Measurements from ENCODE around the gene CX3CL1. TPM values are rescaled to one million over a fixed set of nuclear protein-coding genes. Genes with fewer than 3 reads are reported as not detected.
"Not testable (repeated sequence)": the region's sequence is repeated elsewhere in the genome, so short reads cannot be mapped to it uniquely, and the experiment has no call there.

Gene CX3CL1
- total RNA-seq: not detected

DNA sequence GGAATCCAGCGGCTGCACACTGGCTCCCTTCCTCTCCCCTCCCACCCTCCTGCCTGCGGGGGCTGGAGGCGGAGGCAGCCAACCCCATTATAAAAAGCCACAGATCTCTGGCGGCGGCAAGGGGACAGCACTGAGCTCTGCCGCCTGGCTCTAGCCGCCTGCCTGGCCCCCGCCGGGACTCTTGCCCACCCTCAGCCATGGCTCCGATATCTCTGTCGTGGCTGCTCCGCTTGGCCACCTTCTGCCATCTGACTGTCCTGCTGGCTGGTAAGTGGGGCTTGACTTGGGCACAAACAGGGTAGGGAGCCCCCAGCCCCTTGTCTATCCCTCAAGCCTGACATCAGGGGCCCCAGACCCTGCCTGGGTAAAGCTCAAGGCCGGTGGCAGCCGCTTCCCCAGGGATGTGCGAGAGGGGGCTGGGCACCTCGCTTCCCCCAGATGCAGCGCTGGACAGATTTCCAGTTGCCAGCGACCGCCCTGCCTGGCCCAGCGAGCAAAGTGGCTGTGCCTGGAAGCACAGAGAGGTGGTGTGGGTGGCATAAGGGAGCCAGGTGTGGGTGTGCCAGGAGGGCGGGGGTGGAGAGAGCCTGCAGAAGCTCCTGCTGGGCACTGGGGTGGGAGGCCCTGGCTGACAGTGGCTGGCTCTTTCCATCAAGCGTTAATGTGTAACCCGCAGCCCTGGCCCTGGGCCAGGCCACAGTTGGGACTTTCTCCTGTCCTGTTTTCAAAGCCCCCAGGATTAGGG is at the start of gene CX3CL1:
CX3CL1 (plus strand) TSS at position 119 of the 745 bp plus-strand sequence; CDS start at position 198, 79 bp downstream.
- Mint-ChIP-seq H3K4me3 (no peak within 1 kb of the TSS), H3K4me1 (ENCODE audit: low read depth) (peaks cover 9% of the 10 kb centered on the region), H3K27me3 (peaks cover 5% of the 10 kb centered on the region), H3K36me3 (no peaks in the 10 kb centered on the region), H3K27ac (no peak within 1 kb of the TSS), H3K9me3 (no peaks in the 10 kb centered on the region)
- ChIA-PET CTCF (interaction anchor here (1.4 kb wide), 1 partner anchor 44 kb away, joined by 5 read pairs; no protein-coding TSS in a partner anchor), POLR2A (no interaction called here)
- no peak for DNase-seq
- intact Hi-C loops (cut with micrococcal nuclease): no loop called here

DNA sequence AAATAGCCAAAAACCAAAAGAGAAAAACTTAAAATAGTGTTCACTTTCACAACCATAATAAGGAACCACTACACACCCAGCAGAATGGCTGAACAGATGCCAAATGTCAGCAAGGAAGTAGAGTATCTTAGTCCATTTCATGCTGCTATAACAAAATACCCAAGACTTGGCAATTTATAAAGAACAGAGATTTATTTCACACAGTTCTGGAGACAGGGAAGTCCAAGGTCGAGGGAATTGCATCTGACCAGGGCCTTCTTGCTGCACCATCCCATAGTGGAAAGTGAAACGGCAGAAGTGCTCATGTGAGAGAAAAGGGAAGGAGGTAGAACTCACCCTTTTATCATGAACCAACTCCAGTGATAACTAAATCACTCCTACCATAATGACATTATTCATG is 47.5 kb upstream of the CX3CL1 start:
- Mint-ChIP-seq H3K4me1 (ENCODE audit: low read depth) (peaks cover under 1% of the 10 kb centered on the region), H3K36me3 (no peaks in the 10 kb centered on the region), H3K27ac (no peak overlapping the region), H3K4me3 (no peak overlapping the region), H3K27me3 (no peaks in the 10 kb centered on the region), H3K9me3 (peaks cover 3% of the 10 kb centered on the region)
- CTCF ChIA-PET: no interaction called here
- no peak for DNase-seq
- intact Hi-C loops (cut with micrococcal nuclease): no loop called here
- POLR2A ChIA-PET: no interaction called here

DNA sequence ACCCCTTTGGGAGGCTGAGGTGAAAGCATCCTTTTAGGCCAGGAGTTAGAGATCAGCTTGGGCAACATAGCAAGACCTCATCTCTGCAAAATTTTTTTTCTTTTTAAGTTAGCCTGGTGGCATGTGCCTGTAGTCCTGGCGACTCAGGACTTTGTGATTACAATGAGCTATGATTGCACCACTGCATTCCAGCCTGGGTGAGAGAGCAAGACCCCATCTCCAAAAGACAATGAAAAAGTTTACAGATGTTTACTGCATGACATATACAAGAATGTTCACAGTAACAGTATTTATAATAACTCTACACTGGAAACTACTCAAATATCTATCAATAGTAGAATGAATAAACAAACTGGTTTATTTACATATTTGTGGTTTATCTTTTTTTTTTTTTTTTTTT is 46.8 kb upstream of the CX3CL1 start:
- Mint-ChIP-seq H3K4me1 (ENCODE audit: low read depth) (peaks cover 3% of the 10 kb centered on the region), H3K36me3 (no peaks in the 10 kb centered on the region), H3K27me3 (no peaks in the 10 kb centered on the region), H3K9me3 (peaks cover 3% of the 10 kb centered on the region), H3K27ac (no peak overlapping the region), H3K4me3 (no peak overlapping the region)
- intact Hi-C loops (cut with micrococcal nuclease): no loop called here
- ChIA-PET POLR2A (no interaction called here), CTCF (no interaction called here)
- no peak for DNase-seq

DNA sequence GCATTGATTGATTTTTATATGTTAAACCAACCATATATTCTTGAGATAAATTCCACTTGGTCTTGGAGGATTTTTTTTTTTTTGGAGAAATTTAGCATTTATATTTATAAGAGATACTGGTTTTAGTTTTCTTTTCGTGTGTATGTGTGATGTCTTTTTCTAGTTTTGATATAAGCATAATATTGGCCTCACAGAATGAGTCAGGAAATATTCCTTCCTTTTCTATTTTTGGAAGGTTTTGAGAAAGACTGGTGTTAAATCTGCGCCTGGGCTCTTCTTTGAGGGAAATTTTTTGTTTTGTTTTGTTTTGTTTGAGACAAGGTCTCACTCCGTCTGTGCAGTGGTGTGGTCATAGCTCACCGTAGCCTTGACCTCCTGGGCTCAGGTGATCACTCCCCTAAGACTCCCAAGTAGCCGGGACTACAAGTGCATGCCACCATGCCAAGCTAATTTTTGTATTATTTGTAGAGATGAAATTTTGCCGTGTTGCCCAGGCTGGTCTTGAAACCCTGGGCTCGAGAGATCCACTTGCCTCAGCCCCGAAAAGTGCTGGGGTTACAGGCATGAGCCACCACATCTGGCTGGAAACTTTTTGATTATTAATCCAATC is 42.5 kb upstream of the CX3CL1 start:
- Mint-ChIP-seq H3K27ac (no peak overlapping the region), H3K4me3 (no peak overlapping the region), H3K36me3 (no peaks in the 10 kb centered on the region), H3K9me3 (peaks cover 10% of the 10 kb centered on the region), H3K4me1 (ENCODE audit: low read depth) (peaks cover 3% of the 10 kb centered on the region), H3K27me3 (peaks cover 4% of the 10 kb centered on the region)
- CTCF ChIA-PET: no interaction called here
- POLR2A ChIA-PET: no interaction called here
- intact Hi-C loops (cut with micrococcal nuclease): no loop called here
- DNase-seq: no peak

DNA sequence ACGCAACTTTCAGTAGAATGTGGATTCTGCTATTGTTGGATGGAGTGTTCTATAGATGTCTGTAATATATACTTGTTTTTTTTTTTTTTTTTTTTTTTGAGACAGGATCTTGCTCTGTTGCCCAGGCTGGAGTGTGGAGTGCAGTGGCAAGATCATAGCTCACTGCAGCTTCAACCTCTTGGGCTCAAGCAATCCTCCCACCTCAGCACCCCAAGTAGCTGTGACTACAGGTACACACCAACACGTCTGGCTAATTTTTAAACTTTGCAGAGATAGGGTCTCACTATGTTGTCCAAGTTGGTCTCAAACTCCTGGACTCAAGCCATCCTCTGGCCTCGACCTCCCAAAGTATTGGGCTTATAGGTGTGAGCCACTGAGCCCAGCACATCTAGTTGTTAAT is 40.9 kb upstream of the CX3CL1 start:
- Mint-ChIP-seq H3K4me1 (ENCODE audit: low read depth) (peaks cover 3% of the 10 kb centered on the region), H3K4me3 (no peak overlapping the region), H3K9me3 (peaks cover 10% of the 10 kb centered on the region), H3K36me3 (no peaks in the 10 kb centered on the region), H3K27me3 (peaks cover 7% of the 10 kb centered on the region), H3K27ac (no peak overlapping the region)
- ChIA-PET CTCF (interaction anchor here (2.4 kb wide), 1 partner anchor 85 kb away, joined by 6 read pairs; no protein-coding TSS in a partner anchor), POLR2A (no interaction called here)
- intact Hi-C loops (cut with micrococcal nuclease): no loop called here
- DNase-seq: no peak

DNA sequence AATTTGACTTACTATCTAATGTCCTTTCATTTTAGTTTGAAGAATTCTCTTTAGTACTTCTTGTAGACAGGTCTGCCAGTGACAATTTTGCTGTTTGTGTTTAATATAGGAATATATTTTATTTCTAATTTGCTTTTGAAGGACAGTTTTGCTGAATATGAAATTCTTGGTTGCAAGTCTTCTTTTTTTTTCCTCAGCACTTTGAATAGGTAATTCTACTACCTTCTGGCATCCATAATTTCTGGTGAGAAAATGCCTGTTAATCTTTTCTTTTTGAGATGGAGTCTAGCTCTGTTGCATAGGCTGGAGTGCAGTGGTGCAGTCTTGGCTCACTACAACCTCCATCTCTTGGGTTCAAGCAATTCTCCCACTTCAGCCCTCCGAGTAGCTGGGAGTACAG is 38.9 kb upstream of the CX3CL1 start:
- ChIA-PET CTCF (no interaction called here), POLR2A (no interaction called here)
- intact Hi-C loops (cut with micrococcal nuclease): no loop called here
- Mint-ChIP-seq H3K36me3 (no peaks in the 10 kb centered on the region), H3K4me1 (ENCODE audit: low read depth) (peaks cover 3% of the 10 kb centered on the region), H3K9me3 (peaks cover 8% of the 10 kb centered on the region), H3K4me3 (no peak overlapping the region), H3K27me3 (peaks cover 7% of the 10 kb centered on the region), H3K27ac (no peak overlapping the region)
- no peak for DNase-seq

DNA sequence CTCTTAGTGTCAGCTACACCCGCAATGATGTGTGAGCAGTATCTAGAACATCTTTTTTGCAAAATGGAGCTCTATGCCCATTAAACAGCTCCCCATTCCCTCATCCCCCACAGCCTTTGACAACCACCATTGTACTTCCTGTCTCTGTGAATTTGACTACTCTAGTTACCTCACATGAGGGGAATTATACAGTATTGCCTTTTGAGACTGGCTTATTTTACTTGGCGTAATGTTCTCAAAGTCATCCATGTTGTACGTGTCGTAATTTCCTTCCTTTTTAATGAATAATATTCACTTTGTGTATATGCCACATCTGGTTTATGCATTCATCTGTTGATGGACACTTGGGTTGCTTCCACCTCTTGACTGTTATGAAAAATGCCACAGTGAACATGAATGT is 36.9 kb upstream of the CX3CL1 start:
- intact Hi-C loops (cut with micrococcal nuclease): no loop called here
- CTCF ChIA-PET: no interaction called here

DNA sequence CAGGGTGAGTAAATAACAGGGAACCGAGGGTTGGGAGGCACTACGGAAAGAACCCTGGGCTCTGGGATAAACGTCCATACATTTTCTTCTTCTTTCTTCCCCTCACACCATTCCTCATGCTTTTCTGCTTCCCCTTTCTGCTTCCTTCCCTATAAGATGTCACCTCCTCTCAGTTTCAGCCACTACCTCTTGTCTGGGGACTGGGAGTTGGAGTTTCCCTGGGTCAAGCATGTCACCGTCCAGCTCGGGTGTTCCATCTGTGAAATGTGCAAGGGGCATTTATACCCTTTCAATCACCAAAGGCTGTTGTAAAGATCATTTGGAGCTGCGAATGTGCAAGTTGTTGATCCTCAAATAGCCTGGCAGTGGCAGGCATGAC is 31.2 kb upstream of the CX3CL1 start:
- no peak overlapping the region for H3K4me3 Mint-ChIP-seq
- DNase-seq: no peak
- ChIA-PET CTCF (no interaction called here), POLR2A (no interaction called here)
- intact Hi-C loops (cut with micrococcal nuclease): no loop called here
- H3K36me3 Mint-ChIP-seq: no peaks in the 10 kb centered on the region
- H3K27me3 Mint-ChIP-seq: peaks cover 26% of the 10 kb centered on the region
- H3K9me3 Mint-ChIP-seq: no peaks in the 10 kb centered on the region
- H3K27ac Mint-ChIP-seq: no peak overlapping the region
- H3K4me1 Mint-ChIP-seq (ENCODE audit: low read depth): peaks cover 15% of the 10 kb centered on the region

More for the DNA sequence above, 36.9 kb upstream of the CX3CL1 start:
- Mint-ChIP-seq H3K27me3 (peaks cover 9% of the 10 kb centered on the region), H3K36me3 (no peaks in the 10 kb centered on the region), H3K4me1 (ENCODE audit: low read depth) (peaks cover 8% of the 10 kb centered on the region), H3K4me3 (no peak overlapping the region), H3K27ac (no peak overlapping the region), H3K9me3 (peaks cover 8% of the 10 kb centered on the region)
- no peak for DNase-seq
- POLR2A ChIA-PET: no interaction called here

DNA sequence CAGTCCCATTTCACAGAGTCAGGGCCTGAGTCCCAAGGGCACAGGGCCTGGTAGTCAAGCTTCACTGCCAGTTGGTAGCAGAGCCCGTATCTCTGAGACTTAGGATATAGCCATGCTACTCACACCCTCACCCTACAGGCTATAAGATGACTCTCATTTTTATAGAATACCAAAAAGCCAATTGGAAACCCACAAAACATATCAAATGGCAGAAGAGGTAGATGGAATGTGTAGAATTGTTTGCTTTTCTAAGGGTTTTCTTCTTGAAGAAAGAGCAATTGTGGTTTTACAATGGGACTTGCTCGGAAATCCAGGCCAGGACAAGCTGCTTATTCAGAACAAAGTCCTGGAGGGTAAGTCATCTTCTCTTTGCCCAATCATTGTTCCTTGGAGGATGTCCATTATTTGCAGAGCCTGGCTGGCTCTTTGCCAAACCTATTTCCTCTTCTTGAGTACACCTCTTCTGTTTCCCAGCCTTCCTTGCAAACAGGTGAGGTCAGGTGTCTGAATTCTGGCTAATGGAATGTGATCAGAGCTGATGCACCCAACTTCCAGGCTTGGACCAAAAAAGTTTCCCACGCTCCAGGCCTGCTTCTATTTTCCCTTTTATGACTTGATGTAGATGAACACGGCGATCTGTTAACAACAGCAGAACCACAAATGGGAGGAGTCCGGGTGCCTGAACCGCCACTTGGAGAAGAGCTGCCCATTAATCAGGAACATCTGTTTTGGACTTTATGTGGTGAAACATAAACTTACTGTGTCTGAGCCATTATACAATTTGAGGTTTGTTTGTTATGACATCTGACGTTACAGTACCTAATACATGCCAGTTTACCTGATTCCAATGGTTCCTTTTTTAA is 30.6 kb upstream of the CX3CL1 start:
- ChIA-PET POLR2A (no interaction called here), CTCF (no interaction called here)
- Mint-ChIP-seq H3K27ac (no peak overlapping the region), H3K27me3 (peaks cover 30% of the 10 kb centered on the region), H3K4me1 (ENCODE audit: low read depth) (peaks cover 15% of the 10 kb centered on the region), H3K9me3 (no peaks in the 10 kb centered on the region), H3K36me3 (no peaks in the 10 kb centered on the region), H3K4me3 (no peak overlapping the region)
- DNase-seq: no peak
- intact Hi-C loops (cut with micrococcal nuclease): no loop called here

DNA sequence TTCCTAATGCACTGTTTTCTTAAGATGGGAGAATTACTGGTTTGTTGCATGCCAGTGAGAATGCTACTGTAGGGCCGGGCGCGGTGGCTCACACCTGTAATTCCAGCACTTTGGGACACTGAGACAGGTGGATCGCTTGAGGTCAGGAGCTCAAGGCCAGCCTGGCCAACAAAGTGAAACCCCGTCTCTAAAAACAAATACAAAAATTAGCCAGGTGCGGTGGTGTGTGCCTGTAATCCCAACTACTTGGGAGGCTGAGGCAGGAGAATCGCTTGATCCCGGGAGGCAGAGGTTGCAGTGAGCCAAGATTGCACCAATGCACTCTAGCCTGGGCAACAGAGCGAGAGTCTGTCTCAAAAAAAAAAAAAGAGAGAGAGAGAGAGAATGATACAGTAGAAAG is 29.7 kb upstream of the CX3CL1 start:
- H3K4me1 Mint-ChIP-seq (ENCODE audit: low read depth): peaks cover 15% of the 10 kb centered on the region
- H3K27ac Mint-ChIP-seq; intact Hi-C loops (cut with micrococcal nuclease); H3K9me3 Mint-ChIP-seq; CTCF ChIA-PET; DNase-seq; H3K36me3 Mint-ChIP-seq; H3K4me3 Mint-ChIP-seq; POLR2A ChIA-PET: not testable (repeated sequence)
- H3K27me3 Mint-ChIP-seq: peaks cover 37% of the 10 kb centered on the region

DNA sequence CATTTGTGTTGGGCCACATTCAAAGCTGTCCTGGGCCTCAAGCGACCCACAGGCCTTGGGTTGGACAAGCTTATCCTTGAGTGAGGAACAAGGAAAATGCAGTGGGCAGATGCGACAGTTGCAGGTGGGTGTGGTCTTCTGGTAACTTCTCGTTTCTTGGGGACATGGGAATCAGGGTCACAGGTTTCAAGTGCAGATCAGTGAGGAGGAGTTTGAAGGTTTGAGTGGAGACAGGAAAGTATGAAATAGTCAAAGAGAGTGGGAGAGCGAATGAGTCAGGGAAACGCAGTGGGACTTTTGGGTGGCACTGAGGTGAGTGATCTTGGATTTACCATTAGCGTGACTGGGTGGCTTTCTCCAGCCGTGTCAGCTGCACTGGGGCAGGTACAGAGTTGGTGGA is 29.1 kb upstream of the CX3CL1 start:
- ChIA-PET POLR2A (no interaction called here), CTCF (no interaction called here)
- H3K27me3 Mint-ChIP-seq: peaks cover 42% of the 10 kb centered on the region
- intact Hi-C loops (cut with micrococcal nuclease): no loop called here
- no peaks in the 10 kb centered on the region for H3K36me3 Mint-ChIP-seq
- no peaks in the 10 kb centered on the region for H3K9me3 Mint-ChIP-seq
- DNase-seq: no peak
- no peak overlapping the region for H3K4me3 Mint-ChIP-seq
- H3K27ac Mint-ChIP-seq: no peak overlapping the region
- H3K4me1 Mint-ChIP-seq (ENCODE audit: low read depth): peaks cover 15% of the 10 kb centered on the region

DNA sequence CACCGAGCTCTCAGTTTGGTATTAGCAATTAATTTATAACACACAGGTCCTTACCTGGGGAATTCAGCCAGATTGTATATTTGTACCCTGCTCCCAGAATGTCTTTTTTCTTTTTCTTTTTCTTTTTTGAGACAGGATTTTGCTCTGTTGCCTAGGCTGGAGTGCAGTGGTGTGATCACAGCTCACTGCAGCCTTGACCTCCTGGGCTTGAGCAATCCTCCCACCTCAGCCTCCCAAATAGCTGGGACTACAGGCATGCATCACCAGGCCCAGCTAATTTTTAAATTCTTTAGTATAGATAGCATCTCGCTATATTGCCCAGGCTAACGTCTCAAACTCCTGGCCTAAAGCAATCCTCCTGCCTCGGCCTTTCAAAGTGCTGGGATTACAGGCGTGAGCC is 28.2 kb upstream of the CX3CL1 start:
- H3K36me3 Mint-ChIP-seq; CTCF ChIA-PET; H3K9me3 Mint-ChIP-seq; POLR2A ChIA-PET; DNase-seq; H3K27ac Mint-ChIP-seq; H3K4me3 Mint-ChIP-seq; intact Hi-C loops (cut with micrococcal nuclease): not testable (repeated sequence)
- Mint-ChIP-seq H3K4me1 (ENCODE audit: low read depth) (peaks cover 18% of the 10 kb centered on the region), H3K27me3 (peaks cover 50% of the 10 kb centered on the region)

Measured in activated CD4-positive, alpha-beta memory T cell treated with anti-CD3 and anti-CD28 coated beads for 36 hours (primary cell).